Esophagus muscularis mucosa (tissue), 3 donors: ENCODE results near the gene ZC3H10.

ENCODE experiments used
- CTCF ChIP-seq, 3 experiments: fragments of 200-600 bp in 2 of 3; fragments of 450-650 bp in 1 of 3; sonication (generic) in 2 of 3; IDR thresholded peaks; one replicate each; pipeline ENCODE4 v1.5.1; 2017 to 2019; ENCODE audit warnings: antibody characterized with exemption in 3 of 3, mild to moderate bottlenecking in 2 of 3, moderate library complexity in 1 of 3
- POLR2A ChIP-seq: fragments of 450-650 bp; IDR thresholded peaks from one replicate; pipeline ENCODE4 v1.6.1; 2017; ENCODE audit warnings: antibody characterized with exemption, moderate library complexity, mild to moderate bottlenecking, low read depth
- POLR2AphosphoS5 ChIP-seq, 2 donors: sonication (generic); formaldehyde crosslinking; IDR thresholded peaks; one replicate each; pipeline ENCODE4 v1.6.1; 2017; ENCODE audit warnings: antibody characterized with exemption in 2 of 2

DNA sequence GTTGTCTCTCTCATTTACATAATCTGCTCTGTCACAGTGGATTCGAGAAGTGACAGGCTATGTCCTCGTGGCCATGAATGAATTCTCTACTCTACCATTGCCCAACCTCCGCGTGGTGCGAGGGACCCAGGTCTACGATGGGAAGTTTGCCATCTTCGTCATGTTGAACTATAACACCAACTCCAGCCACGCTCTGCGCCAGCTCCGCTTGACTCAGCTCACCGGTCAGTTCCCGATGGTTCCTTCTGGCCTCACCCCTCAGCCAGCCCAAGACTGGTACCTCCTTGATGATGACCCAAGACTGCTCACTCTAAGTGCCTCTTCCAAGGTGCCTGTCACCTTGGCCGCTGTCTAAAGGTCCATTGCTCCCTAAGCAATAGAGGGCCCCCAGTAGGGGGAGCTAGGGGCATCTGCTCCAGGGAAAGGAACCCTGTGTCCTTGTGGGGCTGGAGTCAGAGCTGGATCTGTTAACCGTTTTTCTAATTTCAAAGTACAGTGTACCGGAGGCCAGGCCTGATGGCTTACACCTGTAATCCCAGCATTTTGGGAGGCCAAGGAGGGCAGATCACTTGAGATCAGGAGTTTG, 33.0 kb upstream of the ZC3H10 start:
- TF ChIP-seq CTCF (IDR thresholded peaks at IDR 0.05) (no peak), POLR2A (no peak), POLR2AphosphoS5 (IDR thresholded peaks at IDR 0.05) (no peak)
